IPS-18c (cell line): Measurements from ENCODE around the gene GDE1.

Experiments used
- H3K4me3 ChIP-seq: 2 replicates; pipeline ENCODE4 v1.7.0; 2013; ENCODE audit warnings: low read depth, mild to moderate bottlenecking, low read length, moderate library complexity; ENCODE audit not compliant: insufficient read depth
- H3K9me3 ChIP-seq: one replicate; pipeline ENCODE4 v1.6.1; 2013; ENCODE audit warnings: mild to moderate bottlenecking, low read length, moderate library complexity; ENCODE audit not compliant: control insufficient read depth, insufficient read depth

Gene GDE1

DNA sequence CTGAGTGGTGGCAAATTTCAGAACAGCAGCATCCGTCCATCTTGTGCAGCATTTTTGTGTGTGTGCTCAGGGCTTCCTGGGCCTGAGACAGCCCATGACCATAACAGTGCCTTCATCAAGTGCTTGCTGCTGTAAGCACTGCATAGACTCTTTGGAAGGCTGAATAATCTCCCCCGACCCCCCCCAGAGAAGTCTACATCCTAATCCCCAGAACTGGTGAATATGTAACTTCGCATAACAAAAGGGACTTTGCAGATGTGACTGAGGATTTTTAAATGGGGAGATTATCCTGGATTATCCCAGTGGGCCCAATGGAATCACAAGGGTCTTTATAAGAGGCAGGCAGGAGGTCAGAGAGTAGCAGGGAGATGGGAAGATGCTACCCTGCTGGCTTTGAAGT lies 53.6 kb downstream of the GDE1 start:
- no peak overlapping the region for H3K4me3 ChIP-seq
- H3K9me3 ChIP-seq: no peaks in the 10 kb centered on the region

DNA sequence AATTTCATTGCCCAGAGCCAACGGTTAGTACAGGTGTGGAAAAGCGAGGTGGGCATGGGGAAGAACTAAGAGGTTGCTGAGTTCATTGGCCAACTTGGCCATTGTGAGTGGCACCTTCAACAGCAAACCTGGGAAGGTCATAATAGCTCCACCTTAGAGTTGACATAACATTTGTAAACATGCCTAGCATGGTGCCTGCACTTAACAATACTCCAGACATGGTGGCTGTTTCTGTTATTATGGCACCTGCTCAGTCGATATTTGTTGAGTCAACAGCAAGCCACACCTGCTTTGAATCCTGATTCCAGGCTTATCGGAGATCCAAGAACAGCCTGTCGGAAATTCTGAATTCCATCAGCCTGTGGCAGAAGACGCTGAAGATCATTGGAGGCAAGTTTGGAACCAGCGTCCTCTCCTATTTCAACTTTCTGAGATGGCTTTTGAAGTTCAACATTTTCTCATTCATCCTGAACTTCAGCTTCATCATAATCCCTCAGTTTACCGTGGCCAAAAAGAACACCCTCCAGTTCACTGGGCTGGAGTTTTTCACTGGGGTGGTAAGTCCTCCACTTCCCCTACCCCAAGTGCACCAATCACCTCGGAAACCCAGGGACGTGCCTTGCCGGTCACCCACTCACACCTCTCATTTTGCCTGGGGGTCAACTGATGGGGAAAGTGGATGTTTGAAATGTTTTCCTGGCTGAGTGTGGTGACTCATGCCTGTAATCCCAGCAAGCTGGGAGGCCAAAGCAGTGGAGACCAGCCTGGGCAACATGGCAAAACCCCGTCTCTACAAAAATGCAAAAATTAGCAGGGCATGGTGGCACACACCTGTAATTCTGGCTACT lies 58.2 kb downstream of the GDE1 start:
- H3K9me3 ChIP-seq: no peaks in the 10 kb centered on the region
- no peak overlapping the region for H3K4me3 ChIP-seq

DNA sequence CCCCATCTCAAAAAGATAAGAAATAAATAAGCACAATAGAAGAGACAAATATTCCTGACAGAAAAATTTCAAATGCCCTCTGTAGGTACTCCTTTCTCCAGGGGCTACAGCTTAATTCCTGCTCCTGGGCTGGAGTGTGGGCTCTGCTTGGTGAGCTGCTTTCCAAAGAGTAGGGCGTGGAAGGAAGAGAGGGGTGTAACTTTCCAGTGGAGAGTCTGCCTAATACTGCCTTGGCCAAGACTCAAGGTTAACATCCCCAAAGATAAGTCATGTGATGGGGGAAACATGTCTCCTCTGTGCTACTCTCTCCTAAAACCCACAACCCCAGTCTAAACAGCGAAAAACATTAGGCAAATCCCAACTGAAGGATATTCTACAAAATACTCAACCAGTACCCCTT lies 61.5 kb downstream of the GDE1 start:
- Histone ChIP-seq H3K9me3 (no peaks in the 10 kb centered on the region), H3K4me3 (no peak overlapping the region)

DNA sequence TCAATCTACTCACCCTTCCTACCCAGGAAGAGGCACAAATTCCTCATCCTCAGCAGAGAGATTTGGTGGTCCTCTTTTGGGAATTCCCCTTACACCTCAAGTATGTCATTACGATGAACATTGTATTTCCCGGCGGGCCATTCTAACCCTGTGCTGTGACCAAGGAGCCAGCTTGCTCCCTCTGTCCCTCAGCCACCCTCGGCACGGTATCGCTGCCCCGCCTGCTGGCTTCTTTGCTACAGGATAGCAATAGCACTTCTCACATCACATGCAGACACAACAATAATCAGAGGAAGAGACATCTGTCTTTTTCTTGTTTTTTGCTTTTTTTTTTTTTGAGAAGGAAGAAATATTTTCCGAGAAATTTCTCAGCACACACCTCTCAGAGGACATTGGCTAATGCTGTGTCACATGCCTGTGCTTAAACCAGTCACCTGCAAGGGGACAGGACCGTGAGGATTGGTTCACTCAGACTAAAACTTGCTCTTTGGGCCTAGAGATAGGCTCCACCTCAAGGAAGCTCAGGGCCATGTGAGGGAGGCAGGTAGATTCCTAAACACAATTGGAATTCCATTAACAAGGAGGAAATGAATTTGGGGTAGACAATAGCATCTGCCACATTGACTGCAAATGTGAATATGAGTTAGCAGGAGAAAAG lies 63.0 kb downstream of the GDE1 start:
- Histone ChIP-seq H3K9me3 (no peaks in the 10 kb centered on the region), H3K4me3 (no peak overlapping the region)
